8988T (cell line): Measurements from ENCODE around the gene YPEL3.
A peak's percentile ranks its signal among the peaks of the same experiment; 100 is the strongest.

Source experiments
- DNase-seq: peaks from one replicate; pipeline ENCODE4 v3.0.0; 2011

Gene YPEL3

GRCh38 chr16:30088832-30089624, 7.0 kb downstream of the YPEL3 start:
- DNase-seq = no peak

- DNase-seq = no peak
These were observed 7.7 kb downstream of the YPEL3 start for GRCh38 chr16:30088237-30088831.

- no peak for DNase-seq
These were observed 8.7 kb downstream of the YPEL3 start for GRCh38 chr16:30087181-30087898.

- no peak for DNase-seq
These were observed 9.5 kb downstream of the YPEL3 start for GRCh38 chr16:30086291-30087140.

GRCh38 chr16:30085820-30086219, 10.2 kb downstream of the YPEL3 start:
- no peak for DNase-seq

GRCh38 chr16:30085247-30085646, 10.8 kb downstream of the YPEL3 start:
- no peak for DNase-seq

- DNase-seq = no peak
These were observed 11.2 kb downstream of the YPEL3 start for GRCh38 chr16:30084816-30085159.

- DNase-seq = no peak
These were observed 11.8 kb downstream of the YPEL3 start for GRCh38 chr16:30084096-30084815.

GRCh38 chr16:30083216-30084055, 12.6 kb downstream of the YPEL3 start:
- DNase-seq = no peak

GRCh38 chr16:30082545-30083090, 13.4 kb downstream of the YPEL3 start:
- no peak for DNase-seq

- no peak for DNase-seq
These were observed 16.5 kb downstream of the YPEL3 start for GRCh38 chr16:30079480-30079879.

GRCh38 chr16:30078744-30079143, 17.3 kb downstream of the YPEL3 start:
- no peak for DNase-seq

- no peak for DNase-seq
These were observed 18.4 kb downstream of the YPEL3 start for GRCh38 chr16:30077656-30078055.

- DNase-seq = no peak
These were observed 19.7 kb downstream of the YPEL3 start for GRCh38 chr16:30076276-30076791.

GRCh38 chr16:30075503-30076275, 20.3 kb downstream of the YPEL3 start, which contains the start of gene PPP4C:
Gene PPP4C, plus strand, starts transcription at chr16:30075994. Its CDS starts 384 bp downstream, at chr16:30076378.
- peak; percentile 87 for DNase-seq

GRCh38 chr16:30070490-30070889, 25.5 kb downstream of the YPEL3 start:
- DNase-seq = no peak

GRCh38 chr16:30069611-30070462, 26.2 kb downstream of the YPEL3 start:
- DNase-seq = no peak

GRCh38 chr16:30068750-30069610, 27.0 kb downstream of the YPEL3 start:
- DNase-seq = no peak
